Common myeloid progenitor, CD34-positive (primary cell): Measurements from ENCODE around the gene NUP85.

Experiments
- CTCF ChIA-PET: fragments of 350-600 bp; sonication (Branson Sonifier 250); formaldehyde crosslinking; loops from one replicate; lab custom pipeline; 2021; ENCODE audit warnings: antibody characterized with exemption; lab: Charles Lee
- POLR2A ChIA-PET: fragments of 350-600 bp; sonication (Branson Sonifier 250); formaldehyde crosslinking; loops from one replicate; lab custom pipeline; 2021; ENCODE audit warnings: antibody characterized with exemption; lab: Charles Lee
- DNase-seq, 3 donors: peaks; one replicate each; pipeline versions ENCODE4 v3.0.0 to v3.0.0-alpha.2; 2013
- H3K27ac ChIP-seq, 2 experiments: 1 replicate in 1 of 2; 2 replicates in 1 of 2; pipeline ENCODE4 v1.7.0; 2013; ENCODE audit warnings: inconsistent platforms in 2 of 2, low read length in 2 of 2, mild to moderate bottlenecking in 2 of 2, low read depth in 1 of 2, moderate library complexity in 1 of 2; ENCODE audit not compliant: severe bottlenecking in 2 of 2, insufficient read depth in 1 of 2, poor library complexity in 1 of 2
- H3K27me3 ChIP-seq, 5 experiments: replicated peaks in 2 of 5; 1 replicate in 3 of 5; 2 replicates in 2 of 5; pipeline versions ENCODE4 v1.6.1 to v1.7.0; 2013; ENCODE audit warnings: low read length in 4 of 5, mild to moderate bottlenecking in 2 of 5, moderate library complexity in 2 of 5, inconsistent platforms in 1 of 5; ENCODE audit not compliant: insufficient read depth in 5 of 5, control insufficient read depth in 4 of 5
- H3K36me3 ChIP-seq, 4 experiments: 1 replicate in 2 of 4; 2 replicates in 2 of 4; pipeline versions ENCODE4 v1.6.1 to v1.7.0; 2013; ENCODE audit warnings: low read length in 3 of 4, control low read depth in 1 of 4, mild to moderate bottlenecking in 1 of 4; ENCODE audit not compliant: control insufficient read depth in 4 of 4, insufficient read depth in 4 of 4
- H3K4me1 ChIP-seq, 4 experiments: 1 replicate in 3 of 4; 2 replicates in 1 of 4; pipeline versions ENCODE4 v1.6.1 to v1.7.1; 2013; ENCODE audit warnings: low read length in 3 of 4, mild to moderate bottlenecking in 3 of 4, control low read depth in 1 of 4, inconsistent platforms in 1 of 4, moderate library complexity in 1 of 4; ENCODE audit not compliant: control insufficient read depth in 4 of 4, insufficient read depth in 4 of 4; ENCODE audit errors: control extremely low read depth in 1 of 4
- H3K4me3 ChIP-seq, 7 experiments: 1 replicate in 4 of 7; 2 replicates in 3 of 7; pipeline versions ENCODE4 v1.5.1 to v1.7.0; 2013; ENCODE audit warnings: mild to moderate bottlenecking in 7 of 7, low read length in 6 of 7, moderate library complexity in 6 of 7, inconsistent platforms in 2 of 7, low read depth in 2 of 7, control low read depth in 1 of 7; ENCODE audit not compliant: insufficient read depth in 4 of 7, control insufficient read depth in 1 of 7; ENCODE audit errors: extremely low read depth in 1 of 7
- H3K9me3 ChIP-seq, 5 experiments: 1 replicate in 4 of 5; 2 replicates in 1 of 5; pipeline versions ENCODE4 v1.6.1 to v1.7.1; 2013; ENCODE audit warnings: low read length in 4 of 5, mild to moderate bottlenecking in 2 of 5, inconsistent platforms in 1 of 5, low read depth in 1 of 5, moderate library complexity in 1 of 5; ENCODE audit not compliant: control insufficient read depth in 4 of 5, insufficient read depth in 2 of 5; ENCODE audit errors: control extremely low read depth in 1 of 5
- WGBS: methylation state at CpG from one replicate; pipeline ENCODE4 v1.1.5; 2013; ENCODE audit not compliant: insufficient coverage; 5-methylcytosine and 5-hydroxymethylcytosine counted together

NUP85 gene

GRCh38 chr17:75244133-75244866 lies 38.8 kb downstream of the NUP85 start:
- Histone ChIP-seq H3K4me3 (no peak overlapping the region), H3K4me1 (peaks cover 0 to 5% (median 0%) of the 10 kb centered on the region in 4 experiments), H3K27me3 (no peaks in the 10 kb centered on the region), H3K9me3 (no peaks in the 10 kb centered on the region), H3K27ac (no peak overlapping the region), H3K36me3 (peaks cover 4 to 77% (median 64%) of the 10 kb centered on the region in 4 experiments)
- DNase-seq: peak in 2 of 3 donors; percentile 39 to 49
- CTCF ChIA-PET: interaction anchor here (0.5 to 7.5 kb wide), 5 partner anchors 14 to 260 kb away, joined by 3 to 50 read pairs (median 5); partner anchors contain the start of gene MIF4GD
- WGBS: 87% methylated on average over 19 of the region's 22 CpGs
- POLR2A ChIA-PET: interaction anchor here (1.1 kb wide), 1 partner anchor 16 kb away, joined by 4 read pairs; no protein-coding TSS in a partner anchor

- H3K9me3 ChIP-seq: no peaks in the 10 kb centered on the region
- CTCF ChIA-PET: interaction anchor here (0.5 to 2.0 kb wide), 4 partner anchors 15 to 261 kb away, joined by 3 to 9 read pairs (median 4); partner anchors contain the start of gene MIF4GD
- no peak overlapping the region for H3K4me3 ChIP-seq
- H3K4me1 ChIP-seq: peaks cover 0 to 5% (median 0%) of the 10 kb centered on the region in 4 experiments
- H3K27ac ChIP-seq: no peak overlapping the region
- H3K27me3 ChIP-seq: no peaks in the 10 kb centered on the region
- 90% methylated on average over 6 of the region's 6 CpGs for WGBS
- no peak for DNase-seq
- POLR2A ChIA-PET: interaction anchor here (1.1 kb wide), 1 partner anchor 16 kb away, joined by 4 read pairs; no protein-coding TSS in a partner anchor
- H3K36me3 ChIP-seq: peaks cover 4 to 71% (median 58%) of the 10 kb centered on the region in 4 experiments
Observed at GRCh38 chr17:75245011-75245410, 39.5 kb downstream of the NUP85 start.

GRCh38 chr17:75246404-75246803 lies 40.9 kb downstream of the NUP85 start:
- POLR2A ChIA-PET: no interaction called here

GRCh38 chr17:75249564-75249963 lies 44.1 kb downstream of the NUP85 start:
- Histone ChIP-seq H3K4me1 (peaks cover 5 to 9% (median 7%) of the 10 kb centered on the region in 4 experiments), H3K36me3 (peaks cover 0 to 25% (median 20%) of the 10 kb centered on the region in 4 experiments), H3K27me3 (no peaks in the 10 kb centered on the region), H3K4me3 (no peak overlapping the region), H3K27ac (no peak overlapping the region), H3K9me3 (no peaks in the 10 kb centered on the region)
- POLR2A ChIA-PET: interaction anchor here (0.6 kb wide), 1 partner anchor 12 kb away, joined by 3 read pairs; the partner anchor contains the start of genes GGA3 and MRPS7
- CTCF ChIA-PET: interaction anchor here (0.6 to 3.5 kb wide), 6 partner anchors 9 to 46 kb away, joined by 3 to 27 read pairs (median 5); partner anchors contain the start of gene MIF4GD
- DNase-seq: no peak
- WGBS: 85% methylated on average over 4 of the region's 4 CpGs

More at GRCh38 chr17:75246404-75246803, 40.9 kb downstream of the NUP85 start:
- Histone ChIP-seq H3K4me3 (no peak overlapping the region), H3K27me3 (no peaks in the 10 kb centered on the region), H3K4me1 (peaks cover 0 to 5% (median 2%) of the 10 kb centered on the region in 4 experiments), H3K9me3 (no peaks in the 10 kb centered on the region), H3K36me3 (peaks cover 2 to 57% (median 48%) of the 10 kb centered on the region in 4 experiments), H3K27ac (no peak overlapping the region)
- CTCF ChIA-PET: interaction anchor here (0.6 to 1.1 kb wide), 5 partner anchors 16 to 185 kb away, joined by 3 to 4 read pairs (median 3); no protein-coding TSS in a partner anchor
- 94% methylated on average over 11 of the region's 12 CpGs for WGBS
- DNase-seq: no peak

GRCh38 chr17:75250009-75250471 lies 44.6 kb downstream of the NUP85 start:
- Histone ChIP-seq H3K27ac (no peak overlapping the region), H3K9me3 (no peaks in the 10 kb centered on the region), H3K4me1 (peaks cover under 1 to 9% (median 7%) of the 10 kb centered on the region in 4 experiments), H3K4me3 (no peak overlapping the region), H3K36me3 (peaks cover 0 to 21% (median 17%) of the 10 kb centered on the region in 4 experiments), H3K27me3 (no peaks in the 10 kb centered on the region)
- no peak for DNase-seq
- WGBS: 82% methylated on average over 10 of the region's 11 CpGs
- ChIA-PET POLR2A (no interaction called here), CTCF (interaction anchor here (0.6 to 3.5 kb wide), 7 partner anchors 10 to 208 kb away, joined by 3 to 27 read pairs (median 4); partner anchors contain the start of gene MIF4GD)

- ChIA-PET POLR2A (interaction anchor here (1.4 kb wide), 1 partner anchor 9 kb away, joined by 5 read pairs; the partner anchor contains the start of genes GGA3 and MRPS7), CTCF (interaction anchor here (0.6 to 0.8 kb wide), 3 partner anchors 23 to 167 kb away, joined by 3 to 4 read pairs (median 3); no protein-coding TSS in a partner anchor)
- 89% methylated on average over 6 of the region's 8 CpGs for WGBS
- no peaks in the 10 kb centered on the region for H3K9me3 ChIP-seq
- no peak overlapping the region for H3K27ac ChIP-seq
- H3K27me3 ChIP-seq: no peaks in the 10 kb centered on the region
- peaks cover 0 to 5% (median 4%) of the 10 kb centered on the region in 4 experiments for H3K36me3 ChIP-seq
- no peak for DNase-seq
- H3K4me3 ChIP-seq: no peak overlapping the region
- H3K4me1 ChIP-seq: peaks cover 0 to 11% (median 8%) of the 10 kb centered on the region in 4 experiments
Observed at GRCh38 chr17:75252039-75252816, 46.7 kb downstream of the NUP85 start.
